WI38 (cell line): ENCODE measurements around the gene FNDC3B.
A peak's percentile ranks its signal among the peaks of the same experiment; 100 is the strongest.

ENCODE experiments used
- H3K4me3 ChIP-seq: 2 replicates; pipeline ENCODE4 v1.5.1; 2011; ENCODE audit warnings: low read depth, mild to moderate bottlenecking, control low read depth, low read length
- TF ChIP-seq, protein P1 (sequence below): IDR thresholded peaks from 2 replicates; pipeline ENCODE4 v1.5.1; 2012; ENCODE audit warnings: low read depth, mild to moderate bottlenecking, control low read depth, low read length

The FNDC3B gene

GRCh38 chr3:172328282-172328681, 288.9 kb downstream of the FNDC3B start:
- TF ChIP-seq, protein P1, sequence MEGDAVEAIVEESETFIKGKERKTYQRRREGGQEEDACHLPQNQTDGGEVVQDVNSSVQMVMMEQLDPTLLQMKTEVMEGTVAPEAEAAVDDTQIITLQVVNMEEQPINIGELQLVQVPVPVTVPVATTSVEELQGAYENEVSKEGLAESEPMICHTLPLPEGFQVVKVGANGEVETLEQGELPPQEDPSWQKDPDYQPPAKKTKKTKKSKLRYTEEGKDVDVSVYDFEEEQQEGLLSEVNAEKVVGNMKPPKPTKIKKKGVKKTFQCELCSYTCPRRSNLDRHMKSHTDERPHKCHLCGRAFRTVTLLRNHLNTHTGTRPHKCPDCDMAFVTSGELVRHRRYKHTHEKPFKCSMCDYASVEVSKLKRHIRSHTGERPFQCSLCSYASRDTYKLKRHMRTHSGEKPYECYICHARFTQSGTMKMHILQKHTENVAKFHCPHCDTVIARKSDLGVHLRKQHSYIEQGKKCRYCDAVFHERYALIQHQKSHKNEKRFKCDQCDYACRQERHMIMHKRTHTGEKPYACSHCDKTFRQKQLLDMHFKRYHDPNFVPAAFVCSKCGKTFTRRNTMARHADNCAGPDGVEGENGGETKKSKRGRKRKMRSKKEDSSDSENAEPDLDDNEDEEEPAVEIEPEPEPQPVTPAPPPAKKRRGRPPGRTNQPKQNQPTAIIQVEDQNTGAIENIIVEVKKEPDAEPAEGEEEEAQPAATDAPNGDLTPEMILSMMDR = no peak
- no peak overlapping the region for H3K4me3 ChIP-seq

GRCh38 chr3:172329070-172329469, 289.7 kb downstream of the FNDC3B start:
- H3K4me3 ChIP-seq = no peak overlapping the region
- TF ChIP-seq, protein P1 = no peak

GRCh38 chr3:172330413-172330812, 291.0 kb downstream of the FNDC3B start:
- TF ChIP-seq, protein P1 = no peak
- H3K4me3 ChIP-seq = no peak overlapping the region

DNA sequence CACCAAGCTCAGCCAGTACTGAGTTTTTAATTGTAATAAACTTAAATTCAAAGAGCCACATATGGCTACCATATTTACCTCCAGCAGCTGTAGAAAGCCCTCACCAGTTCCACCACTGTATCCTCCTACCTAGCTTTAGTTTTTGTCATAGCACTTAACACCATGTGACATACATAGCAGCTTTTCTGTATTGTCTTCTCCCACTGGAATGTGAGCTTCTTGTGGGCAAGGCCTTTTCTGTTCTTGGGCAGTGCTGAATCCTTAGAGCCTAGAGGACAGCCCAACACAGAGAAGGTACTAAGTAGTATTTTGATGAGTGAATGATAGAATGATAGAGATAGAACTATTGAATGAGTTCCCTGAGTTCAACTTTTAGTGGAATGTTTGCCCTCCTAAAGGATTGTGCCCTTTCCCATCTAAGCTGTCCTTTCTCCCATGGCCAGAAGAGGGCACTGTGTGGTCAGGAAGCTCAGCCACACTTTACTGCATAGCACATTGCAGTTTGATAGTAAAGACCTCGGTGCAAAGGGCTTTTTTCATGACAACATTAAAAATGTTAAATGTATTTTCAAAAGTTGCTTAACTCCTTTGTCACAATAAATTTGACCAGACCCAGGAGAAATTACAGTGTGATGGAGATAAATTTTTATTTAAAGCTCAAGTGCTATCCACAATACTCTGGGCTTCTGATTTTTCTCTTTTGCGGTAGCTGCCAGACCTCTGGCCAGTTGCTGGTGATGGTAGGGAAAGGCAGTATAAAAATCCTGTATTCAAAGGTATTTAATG, 293.1 kb downstream of the FNDC3B start:
- H3K4me3 ChIP-seq = no peak overlapping the region
- TF ChIP-seq, protein P1 = peak; percentile 77

DNA sequence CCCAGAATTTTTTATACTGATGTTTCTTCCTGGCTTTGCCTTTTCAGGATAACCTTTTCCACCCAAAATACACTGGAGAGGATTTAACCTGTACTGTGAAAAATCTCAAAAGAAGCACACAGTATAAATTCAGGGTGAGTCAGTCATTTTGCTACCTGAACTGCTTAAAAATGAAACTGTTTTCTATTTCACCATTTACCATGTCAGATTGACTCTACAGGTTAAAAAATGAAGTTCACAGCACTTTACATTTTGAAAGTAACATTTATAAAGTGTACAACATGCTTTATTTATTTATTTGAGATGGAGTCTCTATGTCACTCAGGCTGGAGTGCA, 293.6 kb downstream of the FNDC3B start:
- H3K4me3 ChIP-seq = no peak overlapping the region
- TF ChIP-seq, protein P1 = no peak

GRCh38 chr3:172333692-172334457, 294.5 kb downstream of the FNDC3B start:
- TF ChIP-seq, protein P1 = no peak; the same call in 1 of the 2 replicates
- no peak overlapping the region for H3K4me3 ChIP-seq

DNA sequence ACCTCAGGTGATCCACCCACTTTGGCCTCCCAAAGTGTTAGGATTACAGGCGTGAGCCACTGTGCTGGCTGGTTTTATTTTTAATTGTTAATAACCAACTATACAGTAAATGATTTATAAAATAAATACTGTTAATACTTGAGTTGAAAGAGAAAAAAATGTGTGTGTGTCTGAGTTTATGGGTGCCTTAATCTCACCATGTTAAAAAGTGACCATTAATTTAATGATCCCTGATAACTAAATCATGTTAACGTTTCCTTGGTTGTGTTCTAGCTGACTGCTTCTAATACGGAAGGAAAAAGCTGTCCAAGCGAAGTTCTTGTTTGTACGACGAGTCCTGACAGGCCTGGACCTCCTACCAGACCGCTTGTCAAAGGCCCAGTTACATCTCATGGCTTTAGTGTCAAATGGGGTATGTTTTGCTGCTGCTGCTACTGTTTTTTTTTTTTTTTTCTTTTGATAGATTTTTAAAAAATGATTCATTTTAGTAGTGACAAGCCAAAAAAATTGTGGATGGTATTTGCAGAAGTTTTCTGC, 295.4 kb downstream of the FNDC3B start:
- no peak overlapping the region for H3K4me3 ChIP-seq
- TF ChIP-seq, protein P1 = no peak
